GM13977 (cell line): ENCODE results near the gene UNC45A.
A peak's percentile ranks its signal among the peaks of the same experiment; 100 is the strongest.

Source experiments
- DNase-seq: peaks from one replicate; pipeline ENCODE4 v3.0.0; 2012; ENCODE audit warnings: low spot score
- in situ Hi-C: fragments of 300-500 bp; cut with MboI; formaldehyde crosslinking; loops from one replicate; pipeline ENCODE4 v1.12.0; 2022; ENCODE audit warnings: low sequenced_read_pairs, low pct_unique_long_range_greater_than_20kb, mixed read lengths, inconsistent platforms; ENCODE audit not compliant: unreplicated experiment
- TF ChIP-seq, protein P1 (sequence below): IDR thresholded peaks from 2 replicates; pipeline ENCODE4 v1.5.1; 2012; ENCODE audit warnings: mild to moderate bottlenecking, control low read depth; ENCODE audit not compliant: insufficient read depth; ENCODE audit errors: extremely low read depth, missing control alignments

The UNC45A gene

DNA sequence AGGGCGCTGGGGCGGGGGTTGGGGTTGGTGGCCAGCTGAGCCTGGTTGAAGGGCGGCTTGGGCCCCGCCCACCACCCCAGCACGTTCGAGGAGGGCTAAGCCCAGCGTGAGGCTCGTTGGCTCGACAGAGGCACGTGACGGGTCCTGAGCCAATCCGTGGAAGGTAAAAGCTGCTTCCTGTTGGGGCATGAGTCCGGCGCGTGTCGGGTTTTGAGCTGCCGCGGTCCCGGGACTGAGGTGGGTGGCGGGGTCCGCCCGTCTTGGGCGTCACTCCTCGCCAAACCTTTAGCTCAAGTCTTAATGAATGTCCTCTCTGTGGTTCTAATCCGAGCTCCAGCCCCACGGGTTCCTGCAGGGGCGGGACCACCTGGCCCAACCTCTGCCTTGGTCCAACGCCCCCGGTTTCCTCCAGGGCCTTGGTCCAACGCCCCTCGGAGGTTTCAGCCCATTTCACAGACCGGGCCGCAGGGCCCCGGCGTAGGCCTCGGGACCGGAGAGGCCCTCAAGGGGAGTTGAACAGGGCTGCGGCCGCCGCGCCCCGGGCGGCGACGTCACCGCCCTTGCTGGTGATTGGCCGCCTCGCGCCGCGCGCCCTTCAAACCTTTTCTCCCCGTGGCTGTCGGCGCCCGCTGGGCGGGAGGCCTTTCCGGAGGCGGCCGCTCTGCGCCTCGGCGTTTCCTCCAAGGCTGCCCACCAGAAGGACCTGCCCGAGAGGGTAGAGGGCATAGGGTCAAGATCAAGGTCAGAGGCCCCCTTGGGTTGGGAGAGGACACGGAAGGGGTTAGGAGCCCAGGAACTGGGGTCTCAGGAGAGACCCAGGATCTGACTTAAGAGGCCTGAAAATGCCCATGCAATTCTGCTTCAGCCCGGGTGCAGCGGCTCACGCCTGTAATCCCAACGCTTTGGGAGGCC is 19.9 kb downstream of the UNC45A start, which contains the start of gene RCCD1:
Gene RCCD1 (plus strand): TSS at position 173 of the 912 bp plus-strand sequence. CDS start 1,851 bp downstream, outside the sequence.
- TF ChIP-seq, protein P1, sequence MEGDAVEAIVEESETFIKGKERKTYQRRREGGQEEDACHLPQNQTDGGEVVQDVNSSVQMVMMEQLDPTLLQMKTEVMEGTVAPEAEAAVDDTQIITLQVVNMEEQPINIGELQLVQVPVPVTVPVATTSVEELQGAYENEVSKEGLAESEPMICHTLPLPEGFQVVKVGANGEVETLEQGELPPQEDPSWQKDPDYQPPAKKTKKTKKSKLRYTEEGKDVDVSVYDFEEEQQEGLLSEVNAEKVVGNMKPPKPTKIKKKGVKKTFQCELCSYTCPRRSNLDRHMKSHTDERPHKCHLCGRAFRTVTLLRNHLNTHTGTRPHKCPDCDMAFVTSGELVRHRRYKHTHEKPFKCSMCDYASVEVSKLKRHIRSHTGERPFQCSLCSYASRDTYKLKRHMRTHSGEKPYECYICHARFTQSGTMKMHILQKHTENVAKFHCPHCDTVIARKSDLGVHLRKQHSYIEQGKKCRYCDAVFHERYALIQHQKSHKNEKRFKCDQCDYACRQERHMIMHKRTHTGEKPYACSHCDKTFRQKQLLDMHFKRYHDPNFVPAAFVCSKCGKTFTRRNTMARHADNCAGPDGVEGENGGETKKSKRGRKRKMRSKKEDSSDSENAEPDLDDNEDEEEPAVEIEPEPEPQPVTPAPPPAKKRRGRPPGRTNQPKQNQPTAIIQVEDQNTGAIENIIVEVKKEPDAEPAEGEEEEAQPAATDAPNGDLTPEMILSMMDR, result no peak
- DNase-seq, result peak; percentile 100
- in situ Hi-C loops, result no loop called here

DNA sequence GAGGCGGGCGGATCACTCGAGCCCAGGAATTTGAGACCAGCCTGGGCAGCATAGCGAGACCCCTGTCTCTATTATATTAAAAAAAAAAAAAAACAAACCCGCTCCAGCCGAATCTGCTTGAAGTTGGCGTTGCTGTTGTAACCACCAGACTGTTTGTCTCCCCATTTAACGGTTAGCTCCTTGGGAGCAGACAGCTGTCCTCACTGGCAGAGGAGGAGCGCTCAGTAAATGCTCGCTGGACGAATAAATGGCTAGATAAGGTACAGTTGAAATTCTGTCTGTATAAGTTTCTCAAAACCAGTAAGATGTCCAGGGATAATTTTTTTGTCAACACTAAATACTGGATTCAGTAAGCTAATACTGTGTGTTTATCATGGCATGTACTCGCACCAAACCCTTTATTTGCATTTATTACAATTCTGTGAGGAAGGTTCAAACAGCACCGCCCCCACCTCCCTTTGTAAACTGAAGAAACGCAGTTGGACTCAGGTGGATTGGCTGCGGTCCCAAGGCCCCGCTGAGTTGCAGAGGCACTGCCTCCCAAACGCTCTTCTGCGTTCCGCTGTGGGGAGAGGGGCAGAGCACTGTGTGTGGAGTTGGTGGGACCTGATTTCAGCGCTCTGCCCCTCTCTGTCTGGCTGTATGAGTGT is 20.7 kb downstream of the UNC45A start:
- in situ Hi-C loops, result no loop called here
- TF ChIP-seq, protein P1, result no peak
- no peak for DNase-seq

DNA sequence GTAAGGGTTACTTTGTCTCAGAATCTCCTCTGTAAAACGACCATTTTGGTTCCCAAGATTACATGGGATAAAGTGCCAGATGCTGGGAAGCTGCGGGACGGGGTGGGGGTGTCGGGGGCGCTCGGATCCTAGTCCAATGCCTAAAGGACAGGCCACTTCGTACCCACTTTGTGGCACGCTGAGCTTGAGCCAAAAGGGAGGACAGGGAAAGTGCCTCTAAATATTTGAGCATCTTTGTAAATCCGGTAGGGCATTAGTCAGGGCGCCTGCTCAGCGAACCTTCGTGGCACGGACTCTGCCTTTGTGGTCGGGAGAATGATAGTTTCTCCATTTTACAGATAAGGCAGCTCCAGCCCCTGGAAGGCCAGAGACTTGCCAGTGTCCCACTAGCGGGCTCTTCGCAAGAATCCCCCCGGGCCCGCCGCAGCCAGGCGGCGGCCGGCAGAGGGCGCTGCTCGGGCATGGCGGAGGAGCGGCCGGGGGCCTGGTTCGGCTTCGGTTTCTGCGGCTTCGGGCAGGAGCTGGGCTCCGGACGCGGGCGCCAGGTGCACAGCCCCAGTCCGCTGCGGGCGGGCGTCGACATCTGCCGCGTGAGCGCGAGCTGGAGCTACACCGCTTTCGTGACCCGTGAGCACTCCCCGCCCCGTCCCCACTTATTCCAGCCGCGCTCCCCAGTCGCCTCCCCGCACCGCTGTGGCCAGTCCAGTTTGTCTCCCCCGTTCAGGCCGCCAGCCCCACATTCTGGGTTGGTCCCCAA is 21.4 kb downstream of the UNC45A start:
- peak; percentile 90 for DNase-seq
- in situ Hi-C loops, result no loop called here
- TF ChIP-seq, protein P1, result peak; percentile 73

DNA sequence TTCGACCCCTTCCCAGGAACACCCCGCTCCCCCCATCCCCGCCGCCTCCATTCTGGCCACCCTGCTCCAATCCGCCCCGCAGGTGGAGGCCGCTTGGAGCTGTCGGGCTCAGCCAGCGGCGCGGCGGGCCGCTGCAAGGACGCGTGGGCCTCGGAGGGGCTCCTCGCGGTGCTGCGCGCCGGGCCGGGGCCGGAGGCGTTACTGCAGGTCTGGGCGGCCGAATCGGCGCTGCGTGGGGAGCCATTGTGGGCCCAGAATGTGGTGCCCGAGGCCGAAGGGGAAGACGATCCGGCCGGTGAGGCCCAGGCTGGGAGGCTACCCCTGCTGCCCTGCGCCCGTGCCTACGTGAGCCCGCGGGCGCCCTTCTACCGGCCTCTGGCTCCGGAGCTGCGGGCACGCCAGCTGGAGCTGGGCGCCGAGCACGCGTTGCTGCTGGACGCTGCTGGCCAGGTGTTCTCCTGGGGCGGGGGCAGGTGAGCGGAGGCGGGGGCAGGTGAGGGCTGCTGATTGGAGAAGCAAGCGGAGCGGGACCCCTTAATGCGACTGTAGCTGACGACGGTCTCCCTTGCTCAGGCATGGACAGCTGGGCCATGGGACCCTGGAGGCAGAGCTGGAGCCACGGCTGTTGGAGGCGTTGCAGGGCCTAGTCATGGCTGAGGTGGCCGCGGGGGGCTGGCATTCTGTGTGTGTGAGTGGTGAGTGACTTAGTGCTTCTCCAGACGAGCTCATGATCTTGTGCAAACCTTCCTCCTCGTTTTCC is 22.1 kb downstream of the UNC45A start:
- in situ Hi-C loops, result no loop called here
- DNase-seq, result no peak
- TF ChIP-seq, protein P1, result no peak

DNA sequence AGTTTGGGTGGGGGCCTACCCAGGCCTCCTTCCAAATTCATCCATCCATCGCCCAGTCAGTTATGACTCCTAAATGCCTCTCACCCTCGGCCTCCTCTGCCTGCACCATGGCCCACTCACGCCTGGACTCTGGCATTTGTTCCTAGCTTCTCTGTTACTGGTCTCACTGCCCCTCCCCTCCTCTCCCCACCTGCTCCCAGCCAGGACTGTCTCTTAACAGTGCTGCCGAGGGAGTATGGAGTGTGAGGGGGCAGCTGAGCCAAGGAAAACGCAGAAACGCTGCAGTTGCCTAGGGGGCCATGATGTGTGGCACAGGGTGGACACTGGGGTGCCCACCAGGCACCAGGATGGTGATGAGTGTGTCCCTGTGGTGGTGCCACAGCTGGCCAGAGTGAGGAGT is 22.7 kb downstream of the UNC45A start:
- in situ Hi-C loops, result no loop called here
- no peak for DNase-seq
- TF ChIP-seq, protein P1, result no peak
